GM18526 (cell line): ENCODE results near the gene SLC35G6.

Experiments
- POLR2A ChIP-seq: IDR thresholded peaks from 3 replicates; pipeline ENCODE4 v1.6.1; 2011; ENCODE audit not compliant: insufficient read length; ENCODE audit errors: extremely low read depth

Gene SLC35G6

GRCh38 chr17:7443499-7444485, 37.5 kb upstream of the SLC35G6 start:
- TF ChIP-seq POLR2A: no peak

DNA sequence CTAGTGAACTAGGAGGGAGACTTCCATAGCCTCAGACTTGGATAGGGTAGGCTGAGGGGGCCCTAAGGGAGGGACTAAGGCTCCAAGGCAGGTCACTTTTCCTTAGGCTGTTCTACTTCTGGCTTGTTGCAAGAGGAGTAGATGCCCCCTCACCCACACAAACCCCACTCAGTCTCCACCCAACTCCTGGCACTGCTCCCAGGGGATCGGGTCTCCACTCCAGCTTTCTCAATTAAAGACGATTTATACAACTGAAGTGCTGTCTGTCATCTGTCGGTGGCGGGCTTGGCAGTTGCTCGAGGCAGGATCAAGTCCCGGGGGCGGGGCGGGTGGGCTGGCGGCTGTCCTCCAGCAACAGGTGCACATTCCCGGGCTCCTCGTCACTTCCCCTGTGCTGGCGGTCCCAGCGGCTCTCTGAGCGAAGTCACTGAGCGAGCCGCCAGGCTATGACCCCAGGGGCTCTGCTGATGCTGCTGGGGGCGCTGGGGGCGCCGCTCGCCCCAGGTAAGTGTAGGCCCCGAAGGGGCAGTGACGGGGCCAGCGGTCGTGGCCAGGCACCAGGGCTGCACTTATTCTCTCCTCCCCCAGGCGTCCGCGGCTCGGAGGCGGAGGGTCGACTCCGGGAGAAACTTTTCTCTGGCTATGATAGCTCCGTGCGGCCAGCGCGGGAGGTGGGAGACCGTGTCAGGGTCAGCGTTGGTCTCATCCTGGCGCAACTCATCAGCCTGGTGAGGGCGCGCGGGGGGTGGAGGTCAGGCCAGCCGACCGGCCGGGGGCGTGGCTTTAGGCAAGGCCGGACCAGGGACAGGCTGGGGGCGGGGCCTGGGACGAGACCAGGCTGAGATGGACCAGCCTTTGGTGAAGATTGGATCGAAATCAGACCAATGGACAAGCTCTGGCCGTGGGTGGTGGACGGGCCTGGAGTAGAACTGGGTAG, 36.3 kb upstream of the SLC35G6 start, which contains the start of gene CHRNB1:
Gene CHRNB1 (plus strand): TSS at position 380 of the 937 bp plus-strand sequence. CDS start 67 bp downstream, at position 447.
- TF ChIP-seq POLR2A: no peak

DNA sequence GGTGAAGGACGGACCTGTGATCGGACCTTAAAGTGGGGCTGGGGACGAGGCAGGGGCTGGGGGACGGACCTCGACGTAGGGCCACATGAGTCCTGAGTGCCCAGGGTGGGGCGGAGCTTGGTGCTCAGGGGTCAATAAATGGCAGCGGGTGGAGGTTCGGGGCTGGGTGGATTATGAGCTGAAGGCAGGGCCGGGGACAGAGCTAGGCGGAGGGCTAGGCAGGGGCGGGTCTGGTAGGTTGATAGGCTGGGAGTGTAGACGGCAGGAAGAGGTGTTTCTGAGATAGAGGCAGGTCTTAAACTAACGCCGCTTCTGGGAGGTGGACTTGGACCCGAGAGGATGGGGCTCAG, 35.7 kb upstream of the SLC35G6 start:
- no peak for TF ChIP-seq POLR2A

DNA sequence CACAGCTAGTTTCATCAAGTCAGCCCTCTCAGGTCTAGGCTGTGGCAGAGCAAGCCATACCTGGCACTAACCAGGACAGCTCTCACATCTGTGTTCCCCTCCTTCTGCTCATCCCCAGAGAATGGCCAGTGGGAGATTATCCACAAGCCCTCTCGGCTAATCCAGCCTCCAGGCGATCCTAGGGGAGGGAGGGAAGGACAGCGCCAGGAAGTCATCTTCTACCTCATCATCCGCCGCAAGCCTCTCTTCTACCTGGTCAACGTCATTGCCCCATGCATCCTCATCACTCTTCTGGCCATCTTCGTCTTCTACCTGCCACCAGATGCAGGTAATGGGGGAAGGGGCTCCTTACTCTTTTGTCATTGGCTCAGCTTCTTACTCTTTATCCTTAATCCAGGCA, 32.8 kb upstream of the SLC35G6 start:
- no peak for TF ChIP-seq POLR2A

- TF ChIP-seq POLR2A: no peak
Observed at GRCh38 chr17:7459961-7460545, 21.2 kb upstream of the SLC35G6 start.

- no peak for TF ChIP-seq POLR2A
Observed at GRCh38 chr17:7460850-7461660, 20.2 kb upstream of the SLC35G6 start.

DNA sequence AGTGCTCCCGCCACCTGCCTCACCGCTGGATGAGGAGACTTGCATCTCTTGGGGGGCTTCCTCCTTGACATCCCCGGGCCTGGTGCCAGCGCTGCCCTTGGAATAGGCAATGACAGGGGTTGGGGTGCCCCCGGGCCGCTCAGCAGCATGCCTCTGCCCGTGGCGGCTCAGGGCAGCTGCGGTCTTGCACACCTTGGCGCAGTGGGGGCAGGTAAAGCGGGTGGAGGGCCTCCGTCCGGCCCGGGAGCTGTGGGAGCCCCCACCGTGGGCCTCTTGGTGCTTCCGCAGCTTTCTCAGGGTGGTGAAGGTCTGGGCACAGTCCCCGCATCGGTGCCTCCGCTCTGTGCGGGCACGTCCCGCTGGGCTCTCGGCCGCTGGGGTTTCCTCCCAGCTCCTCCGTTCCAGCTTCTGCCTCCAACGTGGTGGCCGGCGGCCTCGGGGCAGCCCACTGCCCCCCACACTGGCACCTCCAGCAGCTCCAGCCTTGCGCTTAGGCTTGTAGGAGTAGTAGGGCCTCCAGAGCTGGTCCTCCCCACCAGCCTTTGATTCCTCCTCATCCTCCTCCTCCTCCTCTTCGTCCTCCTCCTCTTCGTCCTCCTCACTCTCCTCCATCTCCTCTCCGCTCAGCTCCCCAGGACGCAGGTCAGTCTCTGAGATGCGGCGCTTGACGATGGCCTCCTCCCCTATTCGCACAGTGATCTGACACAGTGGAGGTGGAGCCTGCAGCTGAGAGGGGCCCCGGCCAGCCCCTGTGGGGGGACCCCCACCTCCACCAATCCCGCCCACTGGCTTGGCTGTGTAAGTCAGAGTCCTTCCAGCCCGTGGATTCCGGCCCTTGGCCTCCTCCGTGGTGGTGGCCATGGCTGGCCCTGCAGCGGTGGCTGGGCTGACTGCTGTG, 18.5 kb upstream of the SLC35G6 start:
- TF ChIP-seq POLR2A: no peak

DNA sequence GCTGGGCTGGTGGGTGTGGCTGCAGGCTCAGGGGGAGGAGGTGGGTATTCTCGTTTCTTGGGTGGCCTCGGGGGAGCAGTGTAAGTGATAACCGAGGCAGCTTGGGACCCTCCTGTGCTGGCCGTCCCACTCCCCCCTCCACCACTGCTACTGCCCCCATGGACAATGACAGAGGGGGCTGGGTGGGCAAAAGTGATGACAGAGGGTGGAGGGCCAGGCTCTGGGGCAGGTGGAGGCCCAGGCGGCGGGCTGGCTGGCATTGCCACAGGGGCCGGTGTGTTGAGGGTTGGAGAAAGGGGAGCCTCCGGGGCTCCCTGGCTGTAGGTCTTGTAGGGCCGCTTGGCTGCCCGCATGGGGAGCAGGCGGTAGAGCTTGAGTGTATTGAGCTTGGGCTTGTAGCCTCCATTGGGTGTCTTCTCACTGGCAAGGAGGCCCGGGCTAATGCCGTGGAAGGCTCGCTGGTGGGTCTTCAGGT, 17.8 kb upstream of the SLC35G6 start:
- no peak for TF ChIP-seq POLR2A

DNA sequence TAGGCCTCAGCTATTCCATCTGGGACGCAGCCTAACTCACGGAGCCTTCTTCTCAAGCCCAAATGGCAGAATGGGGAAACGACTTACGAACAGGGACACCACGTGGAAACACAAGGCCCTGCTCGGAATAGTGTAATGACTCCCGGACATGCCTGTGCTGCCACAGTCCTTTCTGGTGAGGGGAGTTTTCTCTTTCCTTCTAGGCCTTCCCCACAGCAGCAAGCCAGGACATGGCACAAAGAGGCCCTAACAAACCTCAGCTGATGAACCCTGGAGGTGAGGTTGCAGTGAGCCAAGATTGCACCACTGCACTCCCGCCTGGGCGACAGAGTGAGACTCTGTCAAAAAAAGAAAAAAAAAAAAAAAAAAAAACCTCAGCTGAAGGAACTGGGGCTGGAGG, 17.2 kb upstream of the SLC35G6 start:
- TF ChIP-seq POLR2A: no peak

GRCh38 chr17:7465597-7466275, 15.5 kb upstream of the SLC35G6 start:
- TF ChIP-seq POLR2A: no peak

GRCh38 chr17:7466318-7466638, 15.0 kb upstream of the SLC35G6 start:
- TF ChIP-seq POLR2A: no peak

DNA sequence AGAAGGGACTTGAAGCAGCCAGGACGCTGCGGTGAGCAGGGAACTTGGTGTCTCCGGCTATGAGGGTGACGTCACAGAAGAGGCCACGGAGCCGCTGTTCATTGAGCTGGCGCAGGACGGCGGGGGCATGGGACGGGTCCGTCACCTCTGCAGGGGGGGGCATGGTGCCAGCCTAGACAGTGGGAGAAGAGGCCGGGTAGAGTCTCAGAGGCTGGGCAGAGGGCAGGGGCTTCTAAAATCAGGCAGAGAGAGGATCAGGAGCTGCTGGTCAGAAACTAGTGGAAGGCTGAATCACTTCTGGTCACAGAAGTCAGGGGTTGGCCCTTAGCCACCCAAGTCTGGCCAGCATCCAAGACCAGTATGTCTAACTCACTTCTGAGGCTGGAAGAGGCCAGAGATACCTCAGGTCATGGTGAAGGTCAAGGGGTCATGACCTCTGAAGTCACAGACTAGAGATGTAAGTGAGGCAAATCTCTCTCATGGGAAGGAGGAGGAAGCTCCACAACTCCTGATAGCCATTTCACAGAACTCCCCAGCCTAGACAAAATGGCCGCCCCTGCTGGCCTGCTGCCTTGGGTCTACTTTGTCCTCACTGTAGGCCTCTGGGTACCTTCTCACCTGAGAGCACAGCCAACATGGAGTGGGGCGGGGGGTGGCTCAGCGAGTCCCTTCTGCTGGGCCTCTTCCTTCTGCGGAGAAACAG, 14.5 kb upstream of the SLC35G6 start:
- no peak for TF ChIP-seq POLR2A
